GM12892 (cell line): ENCODE data around the gene CYP2R1.
"Not testable (repeated sequence)": the region's sequence is repeated elsewhere in the genome, so short reads cannot be mapped to it uniquely, and the experiment has no call there.

Experiments used
- POLR2A ChIP-seq: IDR thresholded peaks from 2 replicates; pipeline ENCODE4 v1.6.1; 2011; ENCODE audit warnings: low read depth, low read length, control low read depth
- POLR2AphosphoS5 ChIP-seq: IDR thresholded peaks from 2 replicates; pipeline ENCODE4 v1.6.1; 2011; ENCODE audit warnings: low read depth, low read length, control low read depth
- TAF1 ChIP-seq: IDR thresholded peaks from 2 replicates; pipeline ENCODE4 v1.6.1; 2011; ENCODE audit warnings: low read depth, mild to moderate bottlenecking, control low read depth, low read length, borderline replicate concordance

DNA sequence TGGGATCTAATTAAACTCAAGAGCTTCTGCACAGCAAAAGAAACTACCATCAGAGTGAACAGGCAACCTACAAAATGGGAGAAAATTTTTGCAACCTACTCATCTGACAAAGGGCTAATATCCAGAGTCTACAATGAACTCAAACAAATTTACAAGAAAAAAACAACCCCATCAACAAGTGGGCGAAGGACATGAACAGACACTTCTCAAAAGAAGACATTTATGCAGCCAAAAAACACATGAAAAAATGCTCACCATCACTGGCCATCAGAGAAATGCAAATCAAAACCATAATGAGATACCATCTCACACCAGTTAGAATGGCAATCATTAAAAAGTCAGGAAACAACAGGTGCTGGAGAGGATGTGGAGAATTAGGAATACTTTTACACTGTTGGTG, 8.3 kb downstream of the CYP2R1 start:
- TF ChIP-seq POLR2AphosphoS5, POLR2A, TAF1: not testable (repeated sequence)
